HG02840 (cell line): ENCODE results near the gene RAB8B.

Experiments used
- ATAC-seq: cut with Tn5 transposase; IDR thresholded peaks from one replicate; pipeline ENCODE4 v1.9.1; 2021; ENCODE audit warnings: mild to moderate bottlenecking, moderate library complexity, moderate number of reproducible peaks; ENCODE audit not compliant: unreplicated experiment, low FRiP score

RAB8B gene

DNA sequence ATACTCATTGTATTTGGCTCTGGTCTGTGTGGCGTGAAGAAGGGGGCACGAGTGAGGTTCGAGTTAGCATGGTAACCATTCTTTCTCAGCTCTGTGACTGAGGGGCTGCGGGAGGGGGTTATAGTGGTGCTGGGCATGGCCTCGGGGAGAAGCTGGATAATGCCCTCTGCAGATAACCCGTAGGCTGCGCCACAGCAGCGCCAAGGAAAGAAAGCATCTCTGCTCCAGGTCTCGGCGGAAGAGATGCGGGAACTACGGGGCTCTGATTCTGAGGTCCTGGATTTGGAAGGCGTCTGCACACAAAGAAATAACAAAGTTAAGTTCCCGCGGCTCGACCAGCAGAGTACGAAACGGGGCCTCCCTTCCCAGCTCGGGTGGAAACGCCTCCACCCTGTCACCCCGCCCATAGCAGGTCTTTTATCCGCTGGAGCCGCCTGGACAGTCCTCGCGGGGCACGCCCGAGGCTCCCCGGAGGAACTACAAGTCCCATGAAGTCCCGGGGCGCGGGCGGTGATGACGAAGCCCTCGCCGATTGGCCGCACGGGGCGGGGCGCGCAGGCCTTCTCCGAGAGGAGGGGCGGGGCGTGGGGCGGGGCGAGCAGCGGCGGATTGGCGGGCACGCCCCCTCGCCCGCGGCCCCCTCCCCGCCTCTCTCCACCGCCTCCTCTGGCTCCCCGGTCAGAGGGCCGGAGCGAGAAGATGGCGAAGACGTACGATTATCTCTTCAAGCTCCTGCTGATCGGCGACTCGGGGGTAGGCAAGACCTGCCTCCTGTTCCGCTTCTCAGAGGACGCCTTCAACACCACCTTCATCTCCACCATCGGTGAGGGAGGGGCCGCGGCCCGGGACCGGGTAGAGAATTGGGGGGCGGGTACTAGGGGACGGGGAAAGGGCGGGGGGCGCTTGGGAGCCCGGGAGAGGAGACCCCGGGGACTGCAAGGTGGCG lies at the start of gene RAB8B:
TSS of gene RAB8B (plus strand) at position 681 of the 946 bp plus-strand sequence. CDS start at position 700, 19 bp downstream.
- peak; percentile 74 for ATAC-seq

DNA sequence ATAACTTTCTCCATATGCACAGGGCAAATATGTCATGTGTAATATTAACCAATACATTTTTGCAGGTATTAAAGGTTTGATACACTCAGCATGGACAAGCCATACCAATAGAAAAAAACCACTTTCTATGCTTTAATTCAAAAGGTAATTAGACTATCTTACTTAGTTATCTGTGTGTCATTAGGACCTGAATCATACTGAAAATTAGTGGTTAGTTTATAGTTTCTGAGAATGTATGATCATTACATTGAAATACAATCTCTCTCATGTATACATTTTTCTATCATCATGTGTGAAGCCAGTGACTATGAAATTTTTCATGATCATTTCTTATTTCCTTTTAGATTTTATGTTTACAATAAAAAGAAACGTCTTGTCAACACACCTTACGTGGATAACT lies 48.5 kb upstream of the RAB8B start:
- ATAC-seq = no peak

DNA sequence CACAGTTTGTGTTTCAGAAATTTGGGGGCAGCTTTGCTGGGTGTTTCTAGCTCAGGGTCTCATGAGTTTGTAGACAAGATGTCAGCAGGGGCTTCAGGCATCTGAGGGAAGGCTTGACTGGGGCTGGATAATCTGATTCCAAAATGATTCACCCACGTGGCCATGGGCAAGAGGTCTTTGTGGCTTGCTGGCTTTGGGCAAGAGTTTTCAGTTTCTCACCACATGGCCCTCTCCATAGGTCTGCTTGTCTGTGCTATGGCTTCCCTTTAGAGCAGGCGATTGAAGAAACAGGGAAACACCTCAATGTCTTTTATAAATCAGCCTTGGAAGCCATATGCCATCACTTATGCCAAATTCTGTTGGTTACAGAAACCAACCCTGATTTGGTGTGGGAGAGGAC lies 44.0 kb upstream of the RAB8B start:
- no peak for ATAC-seq

DNA sequence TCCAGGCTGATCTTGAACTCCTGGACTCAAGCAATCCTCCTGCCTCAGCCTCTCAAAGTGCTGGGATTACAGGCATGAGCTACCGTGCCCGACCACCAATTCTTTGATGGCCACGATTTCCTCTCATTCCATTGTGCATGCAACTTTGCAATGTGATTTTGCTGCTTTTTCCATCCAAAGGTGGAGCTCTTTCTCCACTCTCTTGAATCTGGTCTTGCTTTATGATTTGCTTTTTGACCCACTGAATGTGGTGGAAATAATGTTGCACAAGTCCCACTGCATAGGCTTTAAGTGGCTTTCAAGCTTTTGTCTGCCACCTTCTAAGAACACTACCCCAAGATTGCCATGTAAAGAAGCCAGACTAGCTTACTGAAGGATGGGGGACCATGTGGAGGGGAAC lies 42.7 kb upstream of the RAB8B start:
- ATAC-seq = no peak

GRCh38 chr15:63151665-63152064 lies 37.7 kb upstream of the RAB8B start:
- no peak for ATAC-seq

DNA sequence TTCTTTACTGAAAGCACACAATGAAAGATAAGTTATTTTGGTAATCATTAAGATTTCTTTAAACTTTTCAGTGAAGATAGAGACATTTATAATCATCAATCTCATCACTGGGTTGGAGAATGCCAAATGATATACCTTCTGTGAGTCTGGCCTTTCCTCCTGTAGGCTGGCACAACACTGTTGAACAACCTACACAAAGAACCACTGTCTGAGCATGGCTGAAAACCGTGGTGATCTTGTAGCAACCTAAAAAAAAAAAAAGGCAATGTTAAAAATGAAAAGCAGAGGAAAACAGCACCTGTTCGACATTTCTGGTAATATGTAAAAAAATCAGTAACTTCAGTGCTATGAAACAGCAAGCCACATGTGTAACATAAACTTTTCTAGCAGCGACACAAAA lies 33.9 kb upstream of the RAB8B start:
- ATAC-seq = no peak

DNA sequence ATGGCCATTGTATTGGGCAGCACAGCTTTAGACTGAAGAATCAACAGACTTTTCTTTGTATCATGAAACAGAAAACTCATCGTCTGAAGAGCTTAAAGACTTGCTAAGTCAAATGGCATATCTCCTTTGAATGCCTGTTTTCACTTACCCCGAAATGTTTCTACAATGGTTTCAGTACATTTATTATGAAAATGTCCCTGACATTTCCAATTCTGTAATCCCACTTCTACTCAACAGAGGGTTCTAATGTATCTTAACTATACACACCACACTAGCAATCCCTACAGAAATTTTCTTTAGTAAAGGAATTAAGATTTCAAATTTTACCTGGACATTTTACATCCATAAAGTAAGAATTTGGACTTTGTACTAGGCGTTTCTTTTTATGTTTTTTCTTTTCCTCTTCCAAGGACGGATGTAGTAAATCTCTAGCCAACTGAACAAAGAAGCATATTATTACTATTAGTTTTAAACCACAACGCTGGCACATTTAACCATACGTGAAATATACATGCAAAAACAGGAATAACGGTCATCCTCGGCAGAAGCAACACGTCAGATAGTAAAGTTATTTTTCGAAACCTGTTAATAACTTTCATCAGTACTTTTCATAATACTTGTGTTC lies 33.2 kb upstream of the RAB8B start:
- no peak for ATAC-seq

GRCh38 chr15:63156755-63157117 lies 32.7 kb upstream of the RAB8B start:
- no peak for ATAC-seq

DNA sequence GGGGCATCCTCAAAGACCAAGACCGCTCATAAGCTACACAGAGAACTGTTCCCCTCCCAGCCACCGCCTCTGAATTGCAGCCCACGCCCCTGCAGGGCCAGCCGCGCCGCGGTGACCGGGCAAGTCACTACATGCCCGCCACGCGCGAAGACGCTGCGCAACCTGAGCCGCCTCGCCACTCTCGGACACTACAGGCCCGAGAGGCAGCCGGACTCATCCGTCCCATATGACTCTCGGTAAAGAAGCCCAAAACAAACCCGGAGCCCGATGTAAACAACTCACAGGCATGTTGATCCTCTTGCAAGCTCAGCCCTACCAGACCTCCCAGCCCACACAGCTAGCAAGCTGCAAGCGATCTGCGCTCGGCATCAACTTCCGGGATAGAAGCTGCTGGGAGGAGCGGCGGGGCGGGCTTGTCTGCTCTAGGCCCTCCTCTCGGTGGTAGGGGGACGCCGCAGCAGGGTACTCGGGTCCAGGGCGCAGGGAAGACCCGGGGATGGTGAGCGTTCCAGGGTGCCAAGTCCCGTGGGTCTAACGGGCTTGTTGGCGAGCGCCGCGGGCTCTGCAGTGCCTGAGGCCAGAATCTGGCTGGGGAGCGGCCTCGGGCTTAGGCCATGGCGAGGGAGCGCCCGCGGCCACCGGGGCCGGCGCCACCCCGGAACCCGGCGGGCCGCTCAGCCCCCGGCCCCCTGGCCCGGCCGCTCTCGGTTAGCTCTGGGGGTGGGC lies 32.1 kb upstream of the RAB8B start, which contains the start of gene RPS27L:
TSS of gene RPS27L (minus strand) at position 360 of the 726 bp plus-strand sequence. CDS start at position 288, 72 bp downstream.
- peak; percentile 76 for ATAC-seq

- ATAC-seq = no peak
Observed at GRCh38 chr15:63157891-63158431, 31.4 kb upstream of the RAB8B start.

GRCh38 chr15:63160638-63161037 lies 28.8 kb upstream of the RAB8B start:
- ATAC-seq = no peak

DNA sequence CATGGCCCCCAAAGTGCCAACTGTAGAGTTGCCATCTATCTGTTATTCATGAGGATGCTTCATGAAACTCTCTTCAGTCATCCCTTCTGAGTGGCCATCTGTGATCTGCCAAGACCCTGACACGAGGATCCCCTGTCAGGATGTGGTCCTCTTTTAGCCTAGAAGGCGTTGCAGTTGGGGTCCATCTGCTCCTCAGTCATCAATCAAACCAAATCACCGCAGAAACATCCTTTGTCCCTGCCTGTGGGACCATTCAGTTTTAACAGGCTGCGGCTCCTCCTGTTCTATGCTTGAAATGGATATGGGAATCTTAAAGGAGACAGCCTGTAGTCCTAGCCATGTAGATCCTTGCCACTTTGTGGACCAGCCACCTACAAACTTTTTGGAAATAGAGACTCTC lies 26.2 kb upstream of the RAB8B start:
- ATAC-seq = no peak

- ATAC-seq = no peak
Observed at GRCh38 chr15:63165166-63165859, 24.1 kb upstream of the RAB8B start.

- no peak for ATAC-seq
Observed at GRCh38 chr15:63166219-63166618, 23.2 kb upstream of the RAB8B start.

GRCh38 chr15:63169788-63170187 lies 19.6 kb upstream of the RAB8B start:
- ATAC-seq = no peak

DNA sequence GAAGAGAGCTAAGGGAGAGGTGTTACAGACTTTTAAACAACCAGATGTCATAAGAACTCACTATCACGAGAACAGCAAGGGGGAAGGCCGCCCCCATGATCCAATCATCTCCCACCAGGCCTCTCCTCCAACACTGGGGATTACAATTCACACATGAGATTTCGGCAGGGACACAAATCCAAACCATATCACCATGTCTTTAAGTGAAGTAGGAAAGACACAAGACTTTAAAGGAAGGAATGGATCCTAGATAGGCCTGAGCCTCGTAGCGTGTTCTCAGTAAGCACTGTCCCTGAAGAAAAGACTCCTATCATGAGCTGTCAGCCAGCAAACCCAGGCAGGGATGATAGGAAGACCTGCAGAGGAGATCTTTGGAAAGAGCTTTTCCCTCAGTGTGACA lies 17.0 kb upstream of the RAB8B start:
- ATAC-seq = no peak

DNA sequence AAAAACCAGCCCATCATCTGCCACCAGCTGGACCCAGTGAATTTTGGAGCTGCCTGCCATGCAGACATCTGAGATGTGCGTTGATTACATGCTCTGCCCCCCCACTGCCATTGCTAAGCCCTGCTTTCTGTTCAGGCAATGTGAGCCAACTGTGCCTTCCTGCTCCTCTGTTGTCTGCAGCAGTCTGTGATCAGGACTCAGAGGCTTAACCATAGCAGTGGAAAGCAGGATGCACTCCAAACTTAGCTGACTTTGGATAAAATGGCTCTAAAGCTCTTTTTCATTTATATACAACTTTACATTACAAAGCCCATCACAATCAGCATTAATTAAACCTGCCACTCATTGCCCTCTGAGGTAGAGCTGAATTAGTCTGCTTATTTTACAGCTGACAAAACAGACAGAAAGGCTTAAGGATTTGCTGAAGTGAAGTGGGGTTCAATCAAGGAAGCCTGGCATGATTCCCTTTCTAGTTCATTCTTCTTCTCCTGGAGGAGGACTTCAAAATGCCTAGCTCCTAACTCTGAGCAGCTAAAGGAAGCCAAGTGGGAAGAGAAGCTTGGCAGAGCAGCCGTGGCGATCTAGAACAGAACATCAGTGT lies 16.5 kb upstream of the RAB8B start:
- ATAC-seq = no peak

DNA sequence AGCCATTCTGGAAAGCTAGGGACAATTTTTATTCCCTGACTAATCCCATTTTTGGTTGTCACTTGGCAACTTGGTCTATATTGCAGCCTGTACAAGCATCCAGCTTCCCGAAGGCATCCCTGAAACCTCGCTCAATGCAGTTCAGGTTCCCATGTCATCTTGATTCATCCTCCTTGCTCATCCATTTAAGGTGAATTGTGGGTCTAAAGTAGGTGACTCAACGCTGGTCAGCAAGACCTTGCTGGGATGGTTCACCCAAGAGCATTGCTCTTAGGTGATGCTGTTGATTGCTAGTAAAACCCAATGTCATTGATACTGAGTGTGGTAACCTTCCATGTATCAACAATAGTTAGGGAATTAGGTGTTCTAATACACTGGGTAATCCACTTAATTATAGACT lies 13.1 kb upstream of the RAB8B start:
- no peak for ATAC-seq

GRCh38 chr15:63178034-63178433 lies 11.4 kb upstream of the RAB8B start:
- ATAC-seq = no peak

GRCh38 chr15:63180746-63181145 lies 8.7 kb upstream of the RAB8B start:
- no peak for ATAC-seq
